GM12878 (cell line): ENCODE measurements around the gene OSGEPL1. TPM values are rescaled to one million over a fixed set of nuclear protein-coding genes. Genes with fewer than 3 reads are reported as not detected.
A peak's percentile ranks its signal among the peaks of the same experiment; 100 is the strongest.

ENCODE experiments used
- ATAC-seq: fragments of 200-7000 bp; cut with Tn5 transposase; 3 replicates; pipeline ENCODE4 v1.9.1; 2020; ENCODE audit warnings: mild to moderate bottlenecking, moderate library complexity
- Bru-seq: library from RNA; stranded (reverse); fragments of 400-500 nt; gene quantifications from one replicate; lab custom pipeline; 2021; lab: Mats Ljungman, UMichigan
- BruChase-seq, 2 experiments: library from RNA; stranded (reverse); fragments of 400-500 nt; gene quantifications; one replicate each; lab custom pipeline; 2021; lab: Mats Ljungman, UMichigan
- BruUV-seq: library from RNA; stranded (reverse); fragments of 400-500 nt; replicated peaks from 2 replicates; lab custom pipeline; 2021; lab: Mats Ljungman, UMichigan
- CTCF ChIA-PET: fragments of 300-600 bp; sonication (Branson Sonifier 250); formaldehyde crosslinking; extraction: SDS; loops from one replicate; lab custom pipeline; 2021; ENCODE audit warnings: inconsistent platforms; lab: Yijun Ruan, JAX
- POLR2A ChIA-PET: fragments of 350-600 bp; formaldehyde crosslinking; extraction: SDS; loops from one replicate; lab custom pipeline; 2021; ENCODE audit warnings: inconsistent platforms; lab: Charles Lee
- RAD21 ChIA-PET: fragments of 300-600 bp; sonication (Branson Sonifier 250); formaldehyde crosslinking; loops from one replicate; lab custom pipeline; 2023; ENCODE audit warnings: antibody characterized with exemption; ENCODE audit not compliant: unreplicated experiment; lab: Charles Lee
- SMC1A ChIA-PET: fragments of 300-600 bp; sonication (Branson Sonifier 250); formaldehyde crosslinking; loops from one replicate; lab custom pipeline; 2023; ENCODE audit not compliant: unreplicated experiment, uncharacterized antibody; lab: Charles Lee
- DNase-seq: peaks from one replicate; pipeline ENCODE4 v3.0.0-alpha.2; 2011; ENCODE audit warnings: low read depth, low spot score
- FAIRE-seq: peaks from 3 replicates; lab custom pipeline; 2011; peaks lifted over from hg19 to GRCh38; lab: Jason Lieb, UNC
- H2AFZ ChIP-seq: 2 replicates; pipeline ENCODE4 v1.6.0; 2011; ENCODE audit warnings: low read depth, low read length, control low read depth; ENCODE audit not compliant: control insufficient read depth
- H3K27ac ChIP-seq: 2 replicates; pipeline ENCODE4 v1.5.1; 2011; ENCODE audit warnings: control low read depth; ENCODE audit not compliant: control insufficient read depth, insufficient read depth
- H3K27me3 ChIP-seq, 2 experiments: replicated peaks in 1 of 2; 2 replicates each; pipeline versions ENCODE4 v1.6.0 to v1.6.1; 2011; ENCODE audit warnings: low read length in 1 of 2; ENCODE audit not compliant: control insufficient read depth in 2 of 2, insufficient read depth in 2 of 2
- H3K36me3 ChIP-seq, 2 experiments: 2 replicates each; pipeline ENCODE4 v1.5.1; 2011; ENCODE audit warnings: low read length in 1 of 2; ENCODE audit not compliant: control insufficient read depth in 2 of 2, insufficient read depth in 2 of 2
- H3K4me1 ChIP-seq: 2 replicates; pipeline ENCODE4 v1.6.1; 2011; ENCODE audit warnings: mild to moderate bottlenecking, low read length, moderate library complexity, mixed read lengths; ENCODE audit not compliant: control insufficient read depth, insufficient read depth
- H3K4me2 ChIP-seq: 2 replicates; pipeline ENCODE4 v1.6.0; 2011; ENCODE audit warnings: control low read depth; ENCODE audit not compliant: control insufficient read depth, insufficient read depth
- H3K4me3 ChIP-seq: fragments of 200-600 bp; sonication (generic); 2 replicates; pipeline ENCODE4 v1.5.1; 2016
- H3K79me2 ChIP-seq: 2 replicates; pipeline ENCODE4 v1.6.0; 2011; ENCODE audit warnings: low read length; ENCODE audit not compliant: control insufficient read depth, insufficient read depth
- H3K9ac ChIP-seq: 2 replicates; pipeline ENCODE4 v1.8.0; 2011; ENCODE audit warnings: low read length, control low read depth, mixed read lengths; ENCODE audit not compliant: control insufficient read depth, insufficient read depth
- H3K9me3 ChIP-seq: replicated peaks from 3 replicates; pipeline ENCODE4 v1.5.1; 2011; ENCODE audit warnings: mild to moderate bottlenecking, low read length; ENCODE audit not compliant: control insufficient read depth, insufficient read depth
- H4K20me1 ChIP-seq: 2 replicates; pipeline ENCODE4 v1.6.0; 2011; ENCODE audit not compliant: control insufficient read depth, insufficient read depth
- BACH1 ChIP-seq: fragments of 450-650 bp; IDR thresholded peaks from 2 replicates; pipeline ENCODE4 v1.6.1; 2017; ENCODE audit warnings: mild to moderate bottlenecking, borderline replicate concordance
- CHD2 ChIP-seq: IDR thresholded peaks from 2 replicates; pipeline ENCODE4 v1.6.1; 2011; ENCODE audit warnings: low read depth, low read length, improper control_type of control experiment, borderline replicate concordance
- GATAD2B ChIP-seq: fragments of 450-650 bp; conservative IDR thresholded peaks from 2 replicates; pipeline ENCODE4 v1.6.1; 2017; ENCODE audit warnings: low read depth, mild to moderate bottlenecking, moderate library complexity
- IRF4 ChIP-seq: IDR thresholded peaks from 2 replicates; pipeline ENCODE4 v1.6.1; 2011; ENCODE audit warnings: low read depth, low read length
- NFXL1 ChIP-seq: fragments of 450-650 bp; IDR thresholded peaks from 2 replicates; pipeline ENCODE4 v1.6.1; 2017; ENCODE audit warnings: antibody characterized with exemption, mild to moderate bottlenecking, borderline replicate concordance
- PAX5 ChIP-seq: IDR thresholded peaks from 2 replicates; pipeline ENCODE4 v1.6.1; 2011; ENCODE audit warnings: low read depth, low read length, borderline replicate concordance
- SUZ12 ChIP-seq: fragments of 200-600 bp; sonication (generic); IDR thresholded peaks from one replicate; pipeline ENCODE4 v1.6.1; 2018; ENCODE audit warnings: antibody characterized with exemption, mild to moderate bottlenecking; ENCODE audit not compliant: unreplicated experiment
- YBX1 ChIP-seq: fragments of 450-650 bp; IDR thresholded peaks from 2 replicates; pipeline ENCODE4 v1.6.1; 2016; ENCODE audit warnings: antibody characterized with exemption
- ZNF24 ChIP-seq: fragments of 450-650 bp; IDR thresholded peaks from 2 replicates; pipeline ENCODE4 v1.6.1; 2017; ENCODE audit warnings: antibody characterized with exemption, mild to moderate bottlenecking
- WGBS: methylation state at CpG from one replicate; pipeline ENCODE4 v1.1.6; 2016; ENCODE audit warnings: low lambda C conversion rate; ENCODE audit not compliant: insufficient replicate concordance, insufficient coverage; ENCODE audit errors: missing lambda C conversion rate; 5-methylcytosine and 5-hydroxymethylcytosine counted together
- in situ Hi-C: fragments of 300-500 bp; cut with MboI; formaldehyde crosslinking; loops from 9 replicates; pipeline ENCODE4 v1.14.3; 2018; ENCODE audit warnings: mixed read lengths
- intact Hi-C: fragments of 100-400 bp; cut with micrococcal nuclease; formaldehyde crosslinking; loops from one replicate; pipeline ENCODE4 v1.14.2; 2022; ENCODE audit not compliant: unreplicated experiment
- long read RNA-seq, 2 experiments: library from polyadenylated mRNA; unstranded; transcript quantifications; one replicate each; pipeline ENCODE4 v2.0.0, GENCODE V29; 2019 to 2020
- polyA minus RNA-seq, 3 experiments: library from RNA; depleted of rRNA, polyadenylated mRNA; stranded (reverse); fragments of >200 nt; gene quantifications; 2 replicates each; pipeline ENCODE4 v1.2.3, GENCODE V29; 2011
- polyA plus RNA-seq, 11 experiments: library from polyadenylated mRNA; depleted of rRNA in 4 of 11; unstranded in 6 of 11; stranded (reverse) in 5 of 11; fragments of >200 nt; fragmentation: Nextera tagmentation in 4 of 11; fragmentation: Illumina TruSeq in 1 of 11; extraction: Ambion mirVana in 4 of 11; extraction: Trizol in 1 of 11; gene quantifications; 1 replicate in 1 of 11; 2 replicates in 10 of 11; pipeline versions ENCODE4 v1.2.1 to v1.2.3, GENCODE V29; 2011 to 2016; ENCODE audit warnings: inconsistent platforms in 2 of 11, missing spikeins in 2 of 11, low read depth in 1 of 11
- total RNA-seq, 4 experiments: library from RNA; depleted of rRNA in 3 of 4; stranded (reverse); fragments of >200 nt in 3 of 4; fragmentation: Illumina TruSeq in 1 of 4; extraction: Trizol in 1 of 4; gene quantifications; 2 replicates each; pipeline versions ENCODE4 v1.2.1 to v1.2.3, GENCODE V29; 2013 to 2021
- TF ChIP-seq, protein P1 (sequence below): fragments of 450-650 bp; IDR thresholded peaks from 2 replicates; pipeline ENCODE4 v1.6.1; 2016; ENCODE audit warnings: mild to moderate bottlenecking
- TF ChIP-seq, protein P2 (sequence below): fragments of 450-650 bp; IDR thresholded peaks from 2 replicates; pipeline ENCODE4 v1.6.1; 2017; ENCODE audit warnings: low read depth, mild to moderate bottlenecking, moderate library complexity
- TF ChIP-seq, protein P3 (sequence below): fragments of 450-650 bp; IDR thresholded peaks from 2 replicates; pipeline ENCODE4 v1.6.1; 2017; ENCODE audit warnings: borderline replicate concordance

Gene OSGEPL1, protein sequence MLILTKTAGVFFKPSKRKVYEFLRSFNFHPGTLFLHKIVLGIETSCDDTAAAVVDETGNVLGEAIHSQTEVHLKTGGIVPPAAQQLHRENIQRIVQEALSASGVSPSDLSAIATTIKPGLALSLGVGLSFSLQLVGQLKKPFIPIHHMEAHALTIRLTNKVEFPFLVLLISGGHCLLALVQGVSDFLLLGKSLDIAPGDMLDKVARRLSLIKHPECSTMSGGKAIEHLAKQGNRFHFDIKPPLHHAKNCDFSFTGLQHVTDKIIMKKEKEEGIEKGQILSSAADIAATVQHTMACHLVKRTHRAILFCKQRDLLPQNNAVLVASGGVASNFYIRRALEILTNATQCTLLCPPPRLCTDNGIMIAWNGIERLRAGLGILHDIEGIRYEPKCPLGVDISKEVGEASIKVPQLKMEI
- 35.8 and 46.2 TPM in 2 replicates for total RNA-seq (2013; cell fraction: nucleolus; rRNA removed)
- total RNA-seq (2014; rRNA removed) (6.7 and 9.6 TPM in 2 replicates), total RNA-seq (2014; rRNA removed; fragmentation: Illumina TruSeq; extraction: Trizol) (7.8 and 9.4 TPM in 2 replicates), total RNA-seq (2021) (5.6 and 7.9 TPM in 2 replicates), polyA plus RNA-seq (2011; rRNA removed) (18.0 and 27.9 TPM in 2 replicates), polyA plus RNA-seq (2014; fragmentation: Illumina TruSeq; extraction: Trizol) (7.5 and 9.8 TPM in 2 replicates), polyA plus RNA-seq (2014; fragmentation: Nextera tagmentation; extraction: Ambion mirVana) (10 to 100 TPM in 1 of 2 experiments, 1 to 10 TPM in 1; 9.4 to 11.5 TPM), polyA plus RNA-seq (2014; rRNA removed) (5.8 and 7.9 TPM in 2 replicates), polyA plus RNA-seq (2016; fragmentation: Nextera tagmentation; extraction: Ambion mirVana) (10 to 100 TPM; 10.1 to 10.4 TPM), polyA minus RNA-seq (2011; rRNA and poly(A)+ RNA removed) (8.3 and 14.8 TPM in 2 replicates), Bru-seq, nascent RNA (percentile 66 among the genes with signal in this experiment), BruChase-seq, experiment 1, labeled RNA remaining after a 6-hour chase (percentile 61 among the genes with signal in this experiment), BruChase-seq, experiment 2, labeled RNA remaining after a 2-hour chase (percentile 65 among the genes with signal in this experiment)
- polyA plus RNA-seq (2011; ENCODE audit: low read depth): 3.9 TPM
- 6.4 and 6.8 TPM in 2 replicates for polyA plus RNA-seq (2011; cell fraction: cytosol; rRNA removed)
- 12.2 and 16.3 TPM in 2 replicates for polyA plus RNA-seq (2011; cell fraction: nucleus; rRNA removed)
- polyA plus RNA-seq (2012): 4.5 and 7.1 TPM in 2 replicates
- polyA minus RNA-seq (2011; cell fraction: cytosol; rRNA and poly(A)+ RNA removed): 3.8 and 4.3 TPM in 2 replicates
- polyA minus RNA-seq (2011; cell fraction: nucleus; rRNA and poly(A)+ RNA removed): 26.2 and 27.1 TPM in 2 replicates
- long read RNA-seq, experiment 1, partial matches to known transcripts: 0 of 11 reads
- long read RNA-seq, experiment 1, other reads (novel, unspliced or antisense): 10 of 11 reads
- long read RNA-seq, experiment 2, transcript OSGEPL1-201 (9 exons, 1,885 nt): major isoform, 16 of 90 reads
- long read RNA-seq, experiment 2, partial matches to known transcripts: 4 of 90 reads
- long read RNA-seq, experiment 2, other reads (novel, unspliced or antisense): 70 of 90 reads

DNA sequence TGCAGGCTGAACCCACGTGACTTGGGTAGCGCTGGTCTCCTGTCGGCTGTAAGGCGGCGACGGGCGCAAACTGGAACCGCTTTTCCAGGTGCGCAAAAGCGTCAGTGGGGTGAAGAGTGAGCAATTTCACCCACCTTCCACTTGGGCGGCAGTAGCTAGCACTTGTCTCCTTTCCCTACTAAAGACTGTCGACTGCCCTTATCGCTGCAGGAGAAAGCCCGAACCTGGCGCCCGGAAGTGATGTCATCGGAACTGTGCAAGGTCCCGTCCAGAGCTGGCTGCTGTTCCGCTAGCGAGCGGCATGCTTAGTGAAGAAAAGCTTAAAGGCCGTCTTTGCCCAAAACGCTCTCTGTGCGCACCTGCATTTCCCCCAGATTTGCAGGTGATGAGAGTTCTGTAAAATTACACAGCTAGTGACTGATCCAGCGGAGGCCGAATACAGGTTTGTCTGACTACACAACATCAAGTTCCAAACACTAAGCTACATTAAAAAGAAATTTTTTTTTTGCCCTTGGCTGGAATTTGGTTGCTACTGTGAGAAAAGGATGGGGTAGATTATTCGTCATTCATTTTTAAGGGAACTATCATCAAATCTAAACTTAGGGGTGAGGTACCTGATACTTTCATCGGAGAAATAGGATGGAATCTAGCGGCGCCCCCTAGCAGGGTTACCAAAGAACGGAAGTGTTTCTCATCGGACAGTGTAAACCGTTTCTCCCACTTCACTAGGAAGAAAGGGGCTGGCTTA lies at the start of gene OSGEPL1:
Gene OSGEPL1 (minus strand): TSS at position 242 of the 748 bp plus-strand sequence. CDS start 1,152 bp downstream, outside the sequence.
- peaks cover 0 to 4% of the 10 kb centered on the region in 2 experiments; a peak in 2 of 4 replicates for H3K36me3 ChIP-seq
- peak within 1 kb of the TSS; percentile 91 for H3K27ac ChIP-seq
- H2AFZ ChIP-seq: peak within 1 kb of the TSS; percentile 99
- under 1% methylated on average over 33 of the region's 33 CpGs for WGBS
- peak; percentile 97 for ATAC-seq
- ChIA-PET SMC1A (interaction anchor here (0.6 to 1.8 kb wide), 19 partner anchors 9 to 1112 kb away, joined by 3 to 9 read pairs (median 4); partner anchors contain the start of gene ASNSD1), POLR2A (interaction anchor here (0.6 to 4.0 kb wide), 14 partner anchors 9 to 476 kb away, joined by 3 to 23 read pairs (median 4); partner anchors contain the start of genes ORMDL1 and PMS1), RAD21 (interaction anchor here (0.6 to 2.0 kb wide), 13 partner anchors 12 to 515 kb away, joined by 3 to 10 read pairs (median 4); partner anchors contain the start of genes ANKAR, ASNSD1, ORMDL1 and PMS1), CTCF (interaction anchor here (0.6 to 6.5 kb wide), 30 partner anchors 9 to 1385 kb away, joined by 3 to 84 read pairs (median 4); partner anchors contain the start of genes ANKAR, ASNSD1, NEMP2 and ORMDL1)
- peak within 1 kb of the TSS; percentile 95 for H3K9ac ChIP-seq
- peaks cover 5% of the 10 kb centered on the region; the same call in 1 of the 2 replicates for H3K4me1 ChIP-seq
- H3K4me3 ChIP-seq: peak within 1 kb of the TSS; percentile 97
- intact Hi-C loops: loop anchor here (1.0 to 10.0 kb wide), 3 partner anchors 22 to 318 kb away; partner anchors contain the start of genes ASNSD1, ORMDL1, PMS1 and WDR75
- peak within 1 kb of the TSS; percentile 95 for H3K4me2 ChIP-seq
- H3K79me2 ChIP-seq: peaks cover 10% of the 10 kb centered on the region
- H3K27me3 ChIP-seq: no peaks in the 10 kb centered on the region
- peak; percentile 94 for FAIRE-seq
- TSS peak; percentile 88 for BruUV-seq
- in situ Hi-C loops: no loop called here
- H4K20me1 ChIP-seq: no peaks in the 10 kb centered on the region
- H3K9me3 ChIP-seq: no peaks in the 10 kb centered on the region
- peak; percentile 87 for DNase-seq
- no peak for TF ChIP-seq SUZ12
- TF ChIP-seq IRF4: no peak; the same call in 1 of the 2 replicates
- TF ChIP-seq, protein P1, sequence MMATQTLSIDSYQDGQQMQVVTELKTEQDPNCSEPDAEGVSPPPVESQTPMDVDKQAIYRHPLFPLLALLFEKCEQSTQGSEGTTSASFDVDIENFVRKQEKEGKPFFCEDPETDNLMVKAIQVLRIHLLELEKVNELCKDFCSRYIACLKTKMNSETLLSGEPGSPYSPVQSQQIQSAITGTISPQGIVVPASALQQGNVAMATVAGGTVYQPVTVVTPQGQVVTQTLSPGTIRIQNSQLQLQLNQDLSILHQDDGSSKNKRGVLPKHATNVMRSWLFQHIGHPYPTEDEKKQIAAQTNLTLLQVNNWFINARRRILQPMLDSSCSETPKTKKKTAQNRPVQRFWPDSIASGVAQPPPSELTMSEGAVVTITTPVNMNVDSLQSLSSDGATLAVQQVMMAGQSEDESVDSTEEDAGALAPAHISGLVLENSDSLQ: no peak
- TF ChIP-seq BACH1: 0 out of 2 replicates have a peak, but pooled peaks have one; percentile 24
- TF ChIP-seq NFXL1: no peak
- TF ChIP-seq CHD2: 0 out of 2 replicates have a peak, but pooled peaks have one; percentile 25
- TF ChIP-seq YBX1: no peak
- TF ChIP-seq GATAD2B: no peak
- TF ChIP-seq, protein P2, sequence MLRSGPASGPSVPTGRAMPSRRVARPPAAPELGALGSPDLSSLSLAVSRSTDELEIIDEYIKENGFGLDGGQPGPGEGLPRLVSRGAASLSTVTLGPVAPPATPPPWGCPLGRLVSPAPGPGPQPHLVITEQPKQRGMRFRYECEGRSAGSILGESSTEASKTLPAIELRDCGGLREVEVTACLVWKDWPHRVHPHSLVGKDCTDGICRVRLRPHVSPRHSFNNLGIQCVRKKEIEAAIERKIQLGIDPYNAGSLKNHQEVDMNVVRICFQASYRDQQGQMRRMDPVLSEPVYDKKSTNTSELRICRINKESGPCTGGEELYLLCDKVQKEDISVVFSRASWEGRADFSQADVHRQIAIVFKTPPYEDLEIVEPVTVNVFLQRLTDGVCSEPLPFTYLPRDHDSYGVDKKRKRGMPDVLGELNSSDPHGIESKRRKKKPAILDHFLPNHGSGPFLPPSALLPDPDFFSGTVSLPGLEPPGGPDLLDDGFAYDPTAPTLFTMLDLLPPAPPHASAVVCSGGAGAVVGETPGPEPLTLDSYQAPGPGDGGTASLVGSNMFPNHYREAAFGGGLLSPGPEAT: peak; percentile 88
- TF ChIP-seq PAX5: no peak
- TF ChIP-seq, protein P3, sequence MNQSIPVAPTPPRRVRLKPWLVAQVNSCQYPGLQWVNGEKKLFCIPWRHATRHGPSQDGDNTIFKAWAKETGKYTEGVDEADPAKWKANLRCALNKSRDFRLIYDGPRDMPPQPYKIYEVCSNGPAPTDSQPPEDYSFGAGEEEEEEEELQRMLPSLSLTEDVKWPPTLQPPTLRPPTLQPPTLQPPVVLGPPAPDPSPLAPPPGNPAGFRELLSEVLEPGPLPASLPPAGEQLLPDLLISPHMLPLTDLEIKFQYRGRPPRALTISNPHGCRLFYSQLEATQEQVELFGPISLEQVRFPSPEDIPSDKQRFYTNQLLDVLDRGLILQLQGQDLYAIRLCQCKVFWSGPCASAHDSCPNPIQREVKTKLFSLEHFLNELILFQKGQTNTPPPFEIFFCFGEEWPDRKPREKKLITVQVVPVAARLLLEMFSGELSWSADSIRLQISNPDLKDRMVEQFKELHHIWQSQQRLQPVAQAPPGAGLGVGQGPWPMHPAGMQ: no peak
- TF ChIP-seq ZNF24: no peak
